GM06990 (cell line): ENCODE measurements around the gene TMEM89.

Source experiments
- DNase-seq: peaks from one replicate; pipeline ENCODE4 v3.0.0-alpha.2; 2011; ENCODE audit not compliant: insufficient read length; ENCODE audit errors: extremely low read depth
- H3K27me3 ChIP-seq: replicated peaks from 2 replicates; pipeline ENCODE4 v1.6.0; 2011; ENCODE audit warnings: low read length; ENCODE audit not compliant: control insufficient read depth, insufficient read depth
- H3K36me3 ChIP-seq: 2 replicates; pipeline ENCODE4 v1.5.1; 2011; ENCODE audit warnings: low read length; ENCODE audit not compliant: control insufficient read depth, insufficient read depth
- H3K4me3 ChIP-seq: replicated peaks from 2 replicates; pipeline ENCODE4 v1.5.1; 2011; ENCODE audit warnings: low read depth, mild to moderate bottlenecking, control low read depth, low read length
- TF ChIP-seq, protein P1 (sequence below): IDR thresholded peaks from 2 replicates; pipeline ENCODE4 v1.5.1; 2011; ENCODE audit warnings: low read length, control low read depth, mild to moderate bottlenecking, inconsistent platforms; ENCODE audit not compliant: insufficient read depth, poor library complexity, severe bottlenecking

Gene TMEM89

DNA sequence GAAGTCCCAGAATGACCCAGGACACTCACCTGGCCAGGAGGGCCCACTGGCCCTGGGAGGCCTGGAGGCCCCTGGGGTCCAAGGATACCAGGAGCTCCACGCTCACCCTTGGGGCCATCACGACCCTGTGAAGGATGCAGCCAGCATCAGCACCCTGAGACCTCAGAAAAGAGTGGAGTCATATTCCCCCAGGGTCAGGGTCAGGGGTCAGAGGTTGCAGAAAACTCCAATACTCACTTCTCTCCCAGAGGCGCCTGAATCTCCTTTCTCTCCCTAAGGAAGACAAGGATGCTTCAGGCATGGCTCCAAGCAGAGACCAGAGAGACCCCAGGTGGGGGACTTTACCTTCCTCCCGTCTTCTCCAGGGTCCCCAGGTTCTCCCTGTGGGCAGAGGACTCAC is 44.9 kb downstream of the TMEM89 start:
- no peak overlapping the region for H3K4me3 ChIP-seq
- DNase-seq: no peak
- TF ChIP-seq, protein P1, sequence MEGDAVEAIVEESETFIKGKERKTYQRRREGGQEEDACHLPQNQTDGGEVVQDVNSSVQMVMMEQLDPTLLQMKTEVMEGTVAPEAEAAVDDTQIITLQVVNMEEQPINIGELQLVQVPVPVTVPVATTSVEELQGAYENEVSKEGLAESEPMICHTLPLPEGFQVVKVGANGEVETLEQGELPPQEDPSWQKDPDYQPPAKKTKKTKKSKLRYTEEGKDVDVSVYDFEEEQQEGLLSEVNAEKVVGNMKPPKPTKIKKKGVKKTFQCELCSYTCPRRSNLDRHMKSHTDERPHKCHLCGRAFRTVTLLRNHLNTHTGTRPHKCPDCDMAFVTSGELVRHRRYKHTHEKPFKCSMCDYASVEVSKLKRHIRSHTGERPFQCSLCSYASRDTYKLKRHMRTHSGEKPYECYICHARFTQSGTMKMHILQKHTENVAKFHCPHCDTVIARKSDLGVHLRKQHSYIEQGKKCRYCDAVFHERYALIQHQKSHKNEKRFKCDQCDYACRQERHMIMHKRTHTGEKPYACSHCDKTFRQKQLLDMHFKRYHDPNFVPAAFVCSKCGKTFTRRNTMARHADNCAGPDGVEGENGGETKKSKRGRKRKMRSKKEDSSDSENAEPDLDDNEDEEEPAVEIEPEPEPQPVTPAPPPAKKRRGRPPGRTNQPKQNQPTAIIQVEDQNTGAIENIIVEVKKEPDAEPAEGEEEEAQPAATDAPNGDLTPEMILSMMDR: no peak
- no peaks in the 10 kb centered on the region; the same call in 1 of the 2 replicates for H3K27me3 ChIP-seq
- no peaks in the 10 kb centered on the region for H3K36me3 ChIP-seq

DNA sequence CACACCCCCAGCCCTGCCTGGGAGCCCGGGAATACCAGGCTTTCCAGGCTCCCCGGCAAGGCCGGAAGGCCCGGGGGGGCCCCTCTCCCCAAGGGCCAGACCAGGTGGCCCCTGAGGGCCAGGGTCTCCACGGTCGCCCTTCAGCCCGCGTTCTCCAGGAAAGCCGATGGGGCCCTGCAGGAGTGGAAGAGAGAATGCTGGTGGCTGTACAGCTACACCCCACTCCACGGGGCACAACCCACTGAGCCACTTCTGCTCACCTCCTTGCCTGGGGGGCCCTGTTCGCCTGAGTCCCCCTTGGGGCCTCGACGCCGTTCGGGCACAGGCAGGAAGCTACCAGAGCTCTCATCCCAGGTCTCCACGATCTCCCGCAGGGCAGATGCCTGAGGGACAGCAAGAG is 46.2 kb downstream of the TMEM89 start:
- no peaks in the 10 kb centered on the region for H3K36me3 ChIP-seq
- TF ChIP-seq, protein P1: no peak

DNA sequence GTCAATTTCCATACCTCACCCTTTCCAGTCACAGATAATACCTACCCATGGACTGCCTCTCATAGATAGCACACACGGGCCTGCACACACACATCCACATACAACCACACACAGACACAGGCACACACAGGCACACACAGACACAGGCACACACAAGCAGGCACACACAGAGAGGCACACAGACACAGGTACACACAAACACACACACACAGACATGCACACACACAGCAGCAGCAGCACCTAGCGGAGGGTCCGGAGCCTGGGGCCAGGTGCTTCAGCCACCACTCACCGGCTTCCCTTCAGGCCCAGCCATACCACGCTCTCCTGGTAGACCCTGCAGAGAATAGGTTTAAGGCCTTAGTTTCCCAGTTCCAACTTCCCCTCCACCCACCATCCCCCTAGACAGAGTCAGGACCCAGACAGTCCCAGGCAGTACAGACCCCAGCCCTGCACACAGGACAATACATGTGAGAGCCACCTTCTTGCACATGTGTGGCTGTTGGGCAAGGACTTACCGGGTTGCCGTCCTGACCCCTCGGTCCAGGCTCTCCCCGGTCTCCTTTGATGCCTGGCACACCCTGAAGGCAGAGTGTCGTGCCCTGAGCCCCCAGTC is 47.5 kb downstream of the TMEM89 start:
- H3K4me3 ChIP-seq: no peak overlapping the region
- no peaks in the 10 kb centered on the region for H3K27me3 ChIP-seq
- no peaks in the 10 kb centered on the region for H3K36me3 ChIP-seq
- TF ChIP-seq, protein P1: no peak
- DNase-seq: no peak

More for the DNA sequence above, 46.2 kb downstream of the TMEM89 start:
- H3K27me3 ChIP-seq: no peaks in the 10 kb centered on the region
- no peak overlapping the region for H3K4me3 ChIP-seq
- DNase-seq: no peak

DNA sequence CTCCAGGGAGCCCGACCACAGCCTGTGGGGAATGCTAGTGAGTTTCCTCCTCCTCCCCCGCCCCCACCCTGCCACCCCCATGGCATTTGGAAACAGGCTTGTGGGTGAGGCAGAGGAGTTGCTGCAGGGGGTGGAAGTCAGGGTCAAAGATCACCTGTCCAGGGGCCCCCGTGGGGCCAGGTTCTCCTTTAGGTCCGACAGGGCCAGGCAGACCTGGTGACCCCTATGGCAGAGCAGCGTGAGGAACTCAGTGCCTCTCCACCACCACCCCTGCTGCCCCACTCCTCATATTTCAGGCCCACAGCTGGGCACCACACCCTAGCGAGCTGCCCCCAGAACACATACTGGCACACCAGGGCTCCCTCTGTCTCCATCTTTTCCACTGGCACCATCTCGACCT is 49.1 kb downstream of the TMEM89 start:
- no peaks in the 10 kb centered on the region for H3K36me3 ChIP-seq
- TF ChIP-seq, protein P1: no peak
- H3K4me3 ChIP-seq: no peak overlapping the region
- H3K27me3 ChIP-seq: no peaks in the 10 kb centered on the region
- DNase-seq: no peak

DNA sequence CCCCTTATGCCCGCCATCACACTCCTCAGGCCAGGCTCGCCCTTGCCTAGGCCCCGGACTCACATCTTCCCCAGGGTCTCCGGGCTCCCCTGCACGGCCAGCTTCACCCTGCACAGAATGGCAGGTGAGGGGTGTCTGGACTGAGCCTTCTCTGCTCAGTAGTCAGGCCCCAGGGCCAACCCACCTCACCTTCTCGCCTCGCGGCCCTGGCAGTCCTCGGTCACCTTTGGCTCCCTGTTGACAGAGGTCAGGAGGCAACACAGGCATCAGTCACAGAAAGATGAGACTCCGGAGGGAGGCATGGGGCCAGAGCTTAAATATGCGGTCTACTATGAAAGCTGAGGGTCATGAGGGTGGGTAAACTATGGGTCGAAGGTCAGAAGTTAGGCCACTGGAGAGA is 49.6 kb downstream of the TMEM89 start:
- H3K4me3 ChIP-seq: no peak overlapping the region
- H3K27me3 ChIP-seq: no peaks in the 10 kb centered on the region
- TF ChIP-seq, protein P1: no peak
- DNase-seq: no peak
- no peaks in the 10 kb centered on the region for H3K36me3 ChIP-seq
